ENCODE data around the gene PRKCB.
"Not testable (repeated sequence)": the region's sequence is repeated elsewhere in the genome, so short reads cannot be mapped to it uniquely, and the experiment has no call there.

Gene PRKCB

DNA sequence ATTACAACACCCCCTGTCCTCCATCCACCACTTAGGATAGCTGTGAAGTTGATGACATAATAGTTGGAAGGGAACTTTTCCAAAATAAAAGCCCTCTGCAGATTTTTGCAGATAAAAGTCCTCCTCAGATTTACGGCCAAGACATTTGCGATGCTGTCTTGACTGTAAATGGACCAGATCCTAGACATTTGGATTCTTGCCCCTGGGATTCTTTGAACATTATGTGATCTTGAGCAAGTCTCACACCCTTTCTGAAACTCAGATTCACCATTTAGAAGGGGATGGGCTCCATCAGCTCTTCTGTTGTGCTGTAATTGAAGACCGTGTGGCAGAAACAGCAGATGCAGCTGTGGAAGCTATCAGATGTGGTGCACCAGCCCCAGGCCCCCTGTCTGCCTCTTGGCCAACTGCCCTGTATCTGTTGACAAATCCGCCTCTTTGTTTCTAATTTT lies 266.5 kb downstream of the PRKCB start:
- DNase-seq, result no peak

GRCh38 chr16:24105471-24105870 lies 269.7 kb downstream of the PRKCB start:
- DNase-seq, result not testable (repeated sequence)

DNA sequence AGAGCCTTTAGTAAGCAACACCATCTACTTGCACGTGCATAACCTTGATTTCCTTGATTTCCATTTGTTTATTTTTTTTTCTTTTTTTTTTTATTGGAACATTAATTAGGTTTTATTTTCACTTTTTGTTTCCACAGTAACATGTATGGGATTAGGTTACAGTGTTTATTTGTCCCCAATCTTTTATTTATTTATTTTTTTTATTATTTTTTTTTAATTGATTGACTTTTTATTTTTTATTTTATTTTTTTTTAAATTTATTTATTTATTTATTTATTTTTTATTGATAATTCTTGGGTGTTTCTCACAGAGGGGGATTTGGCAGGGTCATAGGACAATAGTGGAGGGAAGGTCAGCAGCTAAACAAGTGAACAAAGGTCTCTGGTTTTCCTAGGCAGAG lies 272.3 kb downstream of the PRKCB start:
- not testable (repeated sequence) for DNase-seq

DNA sequence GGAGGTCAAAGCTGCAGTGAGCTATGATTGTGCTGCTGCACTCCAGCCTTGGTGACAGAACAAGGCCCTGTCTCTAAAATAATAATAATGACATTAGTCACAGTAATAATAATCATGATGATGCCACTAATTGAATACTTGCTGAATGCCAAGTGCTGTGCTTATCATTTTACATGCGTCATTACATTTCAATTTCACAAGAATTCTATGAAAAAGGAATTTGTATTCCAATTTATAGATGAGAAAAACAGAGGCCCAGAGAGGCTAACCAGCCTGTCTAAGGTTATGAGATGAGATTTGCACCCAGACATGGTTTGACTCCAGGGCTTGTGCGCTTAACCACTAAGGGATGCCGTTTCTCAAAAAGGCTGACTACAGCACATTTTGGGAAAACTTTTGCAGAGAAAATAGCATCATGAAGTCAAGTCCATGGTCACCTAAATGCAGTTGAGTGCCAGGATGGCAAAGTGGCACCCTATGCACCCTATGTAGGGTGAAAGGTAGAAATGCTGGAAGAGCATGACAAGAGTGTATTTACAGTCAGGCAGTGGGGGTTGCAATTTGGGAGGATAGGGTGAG lies 276.0 kb downstream of the PRKCB start:
- DNase-seq, result no peak

- DNase-seq, result no peak
Measured at GRCh38 chr16:24113115-24113745, 277.4 kb downstream of the PRKCB start.

GRCh38 chr16:24114876-24115275 lies 279.1 kb downstream of the PRKCB start:
- DNase-seq, result no peak

DNA sequence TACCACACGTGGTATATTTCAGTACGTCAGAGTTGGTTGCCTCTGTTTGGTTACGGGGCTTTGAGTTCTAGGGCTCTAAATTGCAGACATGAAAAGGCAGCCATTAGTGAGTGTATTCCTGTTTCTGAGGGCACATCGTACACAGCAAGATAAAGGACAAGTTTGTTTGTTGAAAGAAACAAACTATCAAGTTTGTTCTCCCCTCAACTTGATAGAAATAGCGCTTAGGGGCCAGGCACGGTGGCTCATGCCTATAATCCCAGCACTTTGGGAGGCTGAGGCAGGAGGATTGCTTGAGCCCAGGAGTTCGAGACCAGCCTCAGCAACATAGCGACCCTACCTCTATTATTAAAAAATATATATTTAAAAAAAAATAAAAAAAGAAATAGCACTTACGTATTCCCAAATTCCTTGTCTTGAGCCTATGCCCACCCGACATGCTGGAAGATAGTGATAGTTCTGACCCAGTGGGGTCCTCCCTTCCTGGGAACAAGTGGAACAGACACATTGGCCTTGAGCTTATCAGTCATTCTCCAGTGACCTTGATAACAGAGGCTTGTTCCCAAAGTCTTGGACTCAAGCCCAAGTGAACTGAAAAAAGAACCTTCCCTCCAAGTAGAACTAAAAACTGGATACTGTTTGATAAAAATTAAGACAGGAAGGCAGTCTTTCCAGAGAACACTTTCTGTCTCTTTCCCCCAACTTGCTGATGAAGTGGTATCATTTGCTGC lies 280.4 kb downstream of the PRKCB start:
- no peak for DNase-seq

DNA sequence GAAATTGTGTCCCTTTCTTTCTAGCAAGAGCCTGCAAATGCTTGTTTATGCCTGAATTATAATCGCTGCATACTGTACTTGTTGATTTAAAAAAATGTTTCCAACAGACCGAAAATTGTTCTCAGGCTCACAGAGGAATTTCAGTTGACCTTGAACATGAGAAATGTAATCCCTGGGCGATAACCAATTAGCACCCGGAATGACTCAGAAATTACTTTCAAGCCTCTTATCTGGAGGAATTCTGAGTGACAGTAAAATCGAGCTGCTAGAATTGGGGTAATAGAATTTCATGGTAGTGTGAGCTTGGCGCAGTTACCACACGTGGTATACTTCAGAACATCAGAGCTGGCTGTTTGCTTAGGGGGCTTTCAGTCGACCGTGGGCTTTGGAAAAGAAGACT lies 281.2 kb downstream of the PRKCB start:
- DNase-seq, result no peak

DNA sequence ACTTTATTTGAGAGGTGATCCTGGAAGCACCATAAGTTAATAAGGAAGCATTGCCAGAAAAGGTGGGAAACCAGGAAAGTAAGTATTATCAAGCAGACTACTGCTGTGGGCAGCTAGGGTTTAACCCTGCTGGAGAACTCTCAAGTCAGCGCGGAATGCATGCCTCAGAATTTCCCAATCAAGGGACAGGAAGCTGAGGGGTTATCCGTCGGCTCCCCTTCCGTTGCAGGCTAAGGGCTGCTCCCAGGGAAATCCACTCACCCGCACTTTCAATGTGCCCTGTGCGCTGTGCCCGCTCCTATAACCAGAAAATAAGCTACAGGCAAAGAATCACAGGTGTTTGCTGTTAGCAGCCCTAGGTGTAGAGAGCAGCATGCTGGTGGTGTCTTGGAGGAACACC lies 281.9 kb downstream of the PRKCB start:
- no peak for DNase-seq

- DNase-seq, result no peak
Measured at GRCh38 chr16:24118126-24118821, 282.5 kb downstream of the PRKCB start.

DNA sequence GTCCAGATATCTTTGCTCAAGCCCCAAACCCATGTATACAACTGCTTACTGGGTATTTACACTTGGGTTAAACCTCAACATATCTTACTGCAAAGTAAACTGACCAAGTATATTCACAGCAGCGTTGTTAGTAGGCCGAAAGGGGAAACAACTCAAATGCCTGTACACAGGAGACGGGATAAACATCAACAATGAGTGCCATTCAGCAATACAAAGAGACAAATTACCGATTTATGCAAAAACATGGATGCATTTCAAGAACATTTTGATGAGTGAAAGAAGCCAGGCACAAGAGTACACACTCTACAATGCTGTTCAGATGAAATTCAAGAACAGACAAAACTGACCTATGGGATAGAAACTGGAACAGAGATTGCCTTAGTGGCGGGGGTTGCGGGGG lies 284.0 kb downstream of the PRKCB start:
- no peak for DNase-seq

- DNase-seq, result no peak
Measured at GRCh38 chr16:24123275-24123674, 287.5 kb downstream of the PRKCB start.

- no peak for DNase-seq
Measured at GRCh38 chr16:24124291-24124690, 288.5 kb downstream of the PRKCB start.

GRCh38 chr16:24125214-24125613 lies 289.4 kb downstream of the PRKCB start:
- no peak for DNase-seq

GRCh38 chr16:24129412-24129918 lies 293.7 kb downstream of the PRKCB start:
- no peak for DNase-seq

- DNase-seq, result no peak
Measured at GRCh38 chr16:24130494-24131085, 294.8 kb downstream of the PRKCB start.

- no peak for DNase-seq
Measured at GRCh38 chr16:24131294-24131693, 295.5 kb downstream of the PRKCB start.

GRCh38 chr16:24132048-24132796 lies 296.4 kb downstream of the PRKCB start:
- DNase-seq, result no peak

- DNase-seq, result no peak
Measured at GRCh38 chr16:24132797-24133155, 297.0 kb downstream of the PRKCB start.

GRCh38 chr16:24135624-24136565 lies 300.1 kb downstream of the PRKCB start:
- DNase-seq, result no peak

DNA sequence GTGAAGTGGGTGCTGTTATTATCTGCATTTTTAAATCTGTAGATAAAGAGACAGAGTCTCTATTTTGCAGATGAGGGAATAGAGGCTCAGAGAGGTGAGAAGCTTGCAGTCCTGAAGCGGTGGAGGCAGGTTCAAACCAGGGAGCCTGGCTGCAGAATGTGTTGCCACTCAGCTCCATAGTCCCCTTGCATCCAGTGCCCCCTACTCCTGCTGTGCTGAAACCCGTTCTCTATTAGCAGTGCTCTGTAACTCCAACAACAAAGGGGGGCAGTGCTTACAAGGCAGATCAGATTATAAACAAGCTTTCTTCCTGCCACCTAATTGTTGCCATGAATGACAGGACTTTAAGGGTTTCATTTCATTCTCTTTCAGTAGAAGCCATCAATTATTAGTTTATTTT lies 302.2 kb downstream of the PRKCB start:
- DNase-seq, result no peak
